Measurements from ENCODE around the gene SMARCE1. TPM values are rescaled to one million over a fixed set of nuclear protein-coding genes. Genes with fewer than 3 reads are reported as not detected.

SMARCE1 gene
- total RNA-seq, 4 donors from 2014 or later = 66.5 to 88.3 (median 76.0) TPM

- no peak for DNase-seq (ENCODE audit: low spot score)
- ATAC-seq (ENCODE audit: low FRiP score) = no peak
- TF ChIP-seq CTCF (IDR thresholded peaks at IDR 0.05) = no peak
Measured at GRCh38 chr17:40612599-40613244, 34.9 kb downstream of the SMARCE1 start.

- TF ChIP-seq CTCF (IDR thresholded peaks at IDR 0.05) = no peak
- ATAC-seq (ENCODE audit: low FRiP score) (peak; percentile 68), DNase-seq (ENCODE audit: low spot score) (no peak)
Measured at GRCh38 chr17:40611840-40612474, 35.7 kb downstream of the SMARCE1 start.

DNA sequence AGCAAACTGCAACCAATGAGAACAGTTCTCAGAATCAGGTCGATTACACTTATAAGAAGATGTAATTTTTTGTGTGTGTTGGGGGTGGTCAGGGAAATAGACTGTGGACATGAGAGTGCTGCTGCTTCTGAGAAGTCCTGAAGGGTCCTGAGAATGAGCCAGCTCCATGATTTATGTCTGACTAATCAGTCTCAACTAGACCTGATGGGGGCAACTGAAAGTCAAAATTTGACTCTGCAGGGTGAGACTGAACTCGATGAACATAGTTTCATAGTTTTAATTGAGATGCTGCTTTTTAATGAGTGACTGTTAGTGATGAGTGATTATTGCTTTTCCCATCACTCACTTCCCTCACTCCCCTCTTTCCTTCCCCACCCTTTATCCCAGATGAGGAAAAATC, 37.3 kb downstream of the SMARCE1 start:
- TF ChIP-seq CTCF (IDR thresholded peaks at IDR 0.05) = no peak
- DNase-seq (ENCODE audit: low spot score) (no peak), ATAC-seq (ENCODE audit: low FRiP score) (no peak)

DNA sequence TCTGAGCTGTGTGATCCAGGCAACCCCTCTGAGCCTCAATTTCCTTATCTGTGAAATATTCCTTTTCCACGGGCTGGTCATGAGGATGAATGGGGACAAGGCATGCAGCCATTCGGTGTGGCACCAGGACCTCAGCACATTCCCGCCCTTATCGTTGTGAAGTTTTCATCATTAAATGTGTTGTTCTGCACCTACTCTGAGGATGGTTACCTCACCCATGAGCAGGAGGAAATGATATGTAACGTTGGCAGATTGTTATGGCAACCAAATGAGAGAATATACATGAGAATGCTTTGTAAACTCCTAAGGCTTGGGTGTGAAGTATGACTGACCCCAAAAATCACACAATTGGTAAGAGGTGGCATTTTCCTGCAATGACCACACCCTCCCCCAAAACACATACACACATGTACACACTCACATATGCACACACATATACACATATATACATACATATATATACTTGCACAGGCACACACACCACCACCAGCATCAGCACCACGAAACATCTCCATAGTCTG, 39.5 kb downstream of the SMARCE1 start:
- ATAC-seq (ENCODE audit: low FRiP score) (no peak), DNase-seq (ENCODE audit: low spot score) (no peak)
- TF ChIP-seq CTCF (IDR thresholded peaks at IDR 0.05) = no peak

DNA sequence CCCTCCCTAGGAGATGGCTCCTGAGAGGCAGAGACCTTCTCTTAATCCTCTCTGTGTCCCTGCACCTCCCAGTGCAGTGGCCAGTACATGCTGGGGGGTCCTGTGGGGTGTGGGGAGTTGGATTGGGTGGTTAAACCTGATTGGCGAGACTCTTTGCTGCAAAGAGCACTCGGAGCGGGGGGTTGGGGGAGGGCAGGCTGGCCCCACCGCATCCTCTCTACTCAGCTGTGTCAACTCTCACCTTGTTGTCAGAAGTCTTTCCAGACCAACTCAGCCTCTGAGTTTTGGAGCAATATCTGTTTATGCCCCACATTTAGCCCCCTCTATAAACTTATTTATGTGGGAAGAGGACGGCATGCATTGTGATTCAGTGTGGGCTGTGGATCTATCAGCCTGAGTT, 40.0 kb downstream of the SMARCE1 start:
- no peak for ATAC-seq (ENCODE audit: low FRiP score)
- no peak for TF ChIP-seq CTCF (IDR thresholded peaks at IDR 0.05)
- DNase-seq (ENCODE audit: low spot score) = no peak

DNA sequence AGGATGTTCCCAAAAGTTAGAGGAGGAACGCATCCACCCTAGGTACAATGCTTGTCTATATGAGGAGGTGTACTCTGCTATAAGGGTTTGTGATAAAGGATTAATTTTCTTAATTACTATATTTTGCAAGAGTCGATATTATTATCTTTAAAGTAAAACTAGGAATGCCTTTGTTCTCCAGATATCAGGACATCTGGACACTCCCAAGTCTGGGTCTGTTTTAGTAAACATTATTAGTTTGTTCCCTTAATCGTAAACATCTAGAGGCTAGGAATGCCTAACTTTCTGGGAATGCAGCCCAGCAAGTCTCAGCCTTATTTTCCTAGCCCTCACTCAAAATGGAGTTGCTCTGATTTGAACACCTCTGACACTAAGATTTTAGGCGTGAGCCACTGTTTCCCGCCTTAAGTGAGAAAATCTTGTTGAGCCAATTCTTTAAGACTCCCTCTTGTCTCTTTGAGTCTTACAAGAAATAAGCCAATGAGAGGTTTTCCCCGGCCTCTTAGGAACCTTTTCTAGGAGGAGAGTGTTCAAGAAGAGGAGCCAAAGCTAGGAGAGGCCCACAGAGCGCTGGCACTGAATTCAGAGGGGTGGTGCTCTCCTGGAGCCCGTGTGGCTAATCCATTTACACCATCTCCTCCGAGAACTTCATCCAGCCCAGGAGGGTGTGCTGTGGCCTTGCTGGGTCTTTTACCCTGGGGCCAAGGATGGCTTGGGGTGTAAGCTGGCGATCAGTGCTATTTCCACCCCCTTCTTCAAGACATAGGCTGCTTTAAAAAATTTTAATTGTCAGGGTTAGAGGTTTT, 40.9 kb downstream of the SMARCE1 start:
- ATAC-seq (ENCODE audit: low FRiP score) = no peak
- no peak for DNase-seq (ENCODE audit: low spot score)
- TF ChIP-seq CTCF (IDR thresholded peaks at IDR 0.05) = no peak
